ENCODE data around the gene PPP6R1. TPM values are rescaled to one million over a fixed set of nuclear protein-coding genes. Genes with fewer than 3 reads are reported as not detected.

The PPP6R1 gene
- total and polyA plus RNA-seq, 2 experiments from 2014 or later, result 37.1 to 76.0 TPM

DNA sequence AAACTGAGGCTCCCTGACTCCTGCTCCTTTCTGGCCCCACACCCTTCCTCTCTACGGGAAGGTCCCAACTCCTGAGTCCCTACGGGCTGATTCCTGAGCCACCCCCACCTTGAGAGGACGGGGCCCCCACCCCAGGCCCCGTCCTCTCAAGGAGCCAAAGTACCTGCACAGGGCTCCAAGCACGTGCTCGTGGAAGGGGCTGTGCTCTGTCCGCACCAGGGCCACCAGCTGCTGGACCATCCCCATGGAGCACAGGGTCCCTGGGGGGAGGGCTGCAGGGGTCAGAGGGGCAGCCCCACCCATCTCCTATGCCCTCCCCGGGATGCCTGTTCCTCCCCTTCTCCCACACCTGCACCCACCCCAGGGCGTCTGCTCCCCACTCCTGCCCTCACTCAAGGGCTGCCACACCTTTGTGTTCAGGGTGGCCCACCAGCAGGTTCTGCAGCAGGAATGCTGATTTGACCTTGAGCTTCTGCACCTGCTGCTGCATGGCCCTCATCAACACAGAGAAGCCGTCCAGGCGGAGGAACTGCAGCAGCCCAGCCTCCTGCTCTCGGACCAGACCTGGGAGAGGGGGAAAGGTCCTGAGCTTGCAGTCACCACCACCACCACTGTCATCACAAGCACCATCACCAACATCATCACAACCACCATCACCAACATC, 7.0 kb upstream of the PPP6R1 start:
- no peaks in the 10 kb centered on the region for H4K20me1 ChIP-seq (ENCODE audit: insufficient read depth, poor library complexity, severe bottlenecking)
- H2AFZ ChIP-seq, result no peak overlapping the region
- DNase-seq (ENCODE audit: low spot score), result no peak
- TF ChIP-seq EZH2 (IDR thresholded peaks at IDR 0.05; ENCODE audit: borderline replicate concordance), result no peak
- TF ChIP-seq, protein P1, sequence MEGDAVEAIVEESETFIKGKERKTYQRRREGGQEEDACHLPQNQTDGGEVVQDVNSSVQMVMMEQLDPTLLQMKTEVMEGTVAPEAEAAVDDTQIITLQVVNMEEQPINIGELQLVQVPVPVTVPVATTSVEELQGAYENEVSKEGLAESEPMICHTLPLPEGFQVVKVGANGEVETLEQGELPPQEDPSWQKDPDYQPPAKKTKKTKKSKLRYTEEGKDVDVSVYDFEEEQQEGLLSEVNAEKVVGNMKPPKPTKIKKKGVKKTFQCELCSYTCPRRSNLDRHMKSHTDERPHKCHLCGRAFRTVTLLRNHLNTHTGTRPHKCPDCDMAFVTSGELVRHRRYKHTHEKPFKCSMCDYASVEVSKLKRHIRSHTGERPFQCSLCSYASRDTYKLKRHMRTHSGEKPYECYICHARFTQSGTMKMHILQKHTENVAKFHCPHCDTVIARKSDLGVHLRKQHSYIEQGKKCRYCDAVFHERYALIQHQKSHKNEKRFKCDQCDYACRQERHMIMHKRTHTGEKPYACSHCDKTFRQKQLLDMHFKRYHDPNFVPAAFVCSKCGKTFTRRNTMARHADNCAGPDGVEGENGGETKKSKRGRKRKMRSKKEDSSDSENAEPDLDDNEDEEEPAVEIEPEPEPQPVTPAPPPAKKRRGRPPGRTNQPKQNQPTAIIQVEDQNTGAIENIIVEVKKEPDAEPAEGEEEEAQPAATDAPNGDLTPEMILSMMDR (IDR thresholded peaks at IDR 0.05; ENCODE audit: poor library complexity), result no peak
- TF ChIP-seq EZH2phosphoT487 (IDR thresholded peaks at IDR 0.05; ENCODE audit: low read depth, severe bottlenecking, unreplicated experiment), result no peak
- no peak overlapping the region for H3K27ac ChIP-seq
- no peak overlapping the region for H3K4me3 ChIP-seq
- no peak overlapping the region for H3K4me2 ChIP-seq
- H3K9me2 ChIP-seq (replicated peaks; ENCODE audit: insufficient read depth), result no peaks in the 10 kb centered on the region
- no peaks in the 10 kb centered on the region for H3K36me3 ChIP-seq (replicated peaks; ENCODE audit: insufficient read depth, low read depth)
- 98% methylated on average over 7 of the region's 12 CpGs for WGBS (ENCODE audit: low lambda C conversion rate, missing lambda C conversion rate)
- no peaks in the 10 kb centered on the region for H3K4me1 ChIP-seq (ENCODE audit: insufficient read depth)
- no peaks in the 10 kb centered on the region for H3K79me2 ChIP-seq
- H3K27me3 ChIP-seq, result no peaks in the 10 kb centered on the region
- H3K9me3 ChIP-seq (ENCODE audit: low read depth), result no peaks in the 10 kb centered on the region

DNA sequence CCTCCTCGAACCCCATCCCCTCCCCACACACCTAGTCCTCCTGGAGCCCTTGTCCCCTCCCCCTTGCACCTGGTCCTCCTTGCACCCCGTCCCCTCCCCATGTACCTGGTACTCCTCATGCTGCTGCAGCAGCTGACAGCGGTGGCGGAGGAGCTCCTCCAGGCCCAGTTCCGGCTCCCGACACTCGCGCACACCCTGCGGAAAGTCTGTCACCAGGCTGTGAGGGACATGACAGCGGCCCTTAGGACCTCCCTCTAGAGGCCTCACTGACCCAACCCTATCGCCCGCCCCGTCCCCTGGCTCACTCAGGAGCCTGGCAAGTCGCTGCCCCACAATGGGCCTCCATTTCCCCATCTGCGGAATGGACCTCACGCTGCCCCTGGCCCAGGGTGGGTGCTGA, 6.4 kb upstream of the PPP6R1 start:
- DNase-seq (ENCODE audit: low spot score), result no peak
- Histone ChIP-seq H3K36me3 (replicated peaks; ENCODE audit: insufficient read depth, low read depth) (no peaks in the 10 kb centered on the region), H3K9me2 (replicated peaks; ENCODE audit: insufficient read depth) (no peaks in the 10 kb centered on the region), H3K4me3 (no peak overlapping the region), H4K20me1 (ENCODE audit: insufficient read depth, poor library complexity, severe bottlenecking) (no peaks in the 10 kb centered on the region), H2AFZ (no peak overlapping the region), H3K27ac (no peak overlapping the region), H3K27me3 (no peaks in the 10 kb centered on the region), H3K4me1 (ENCODE audit: insufficient read depth) (peaks cover under 1% of the 10 kb centered on the region), H3K9me3 (ENCODE audit: low read depth) (no peaks in the 10 kb centered on the region), H3K4me2 (no peak overlapping the region), H3K79me2 (peaks cover 3% of the 10 kb centered on the region)
- 95% methylated on average over 16 of the region's 16 CpGs for WGBS (ENCODE audit: low lambda C conversion rate, missing lambda C conversion rate)
- TF ChIP-seq, protein P1 (IDR thresholded peaks at IDR 0.05; ENCODE audit: poor library complexity), result no peak
- no peak for TF ChIP-seq EZH2 (IDR thresholded peaks at IDR 0.05; ENCODE audit: borderline replicate concordance)
- TF ChIP-seq EZH2phosphoT487 (IDR thresholded peaks at IDR 0.05; ENCODE audit: low read depth, severe bottlenecking, unreplicated experiment), result no peak

DNA sequence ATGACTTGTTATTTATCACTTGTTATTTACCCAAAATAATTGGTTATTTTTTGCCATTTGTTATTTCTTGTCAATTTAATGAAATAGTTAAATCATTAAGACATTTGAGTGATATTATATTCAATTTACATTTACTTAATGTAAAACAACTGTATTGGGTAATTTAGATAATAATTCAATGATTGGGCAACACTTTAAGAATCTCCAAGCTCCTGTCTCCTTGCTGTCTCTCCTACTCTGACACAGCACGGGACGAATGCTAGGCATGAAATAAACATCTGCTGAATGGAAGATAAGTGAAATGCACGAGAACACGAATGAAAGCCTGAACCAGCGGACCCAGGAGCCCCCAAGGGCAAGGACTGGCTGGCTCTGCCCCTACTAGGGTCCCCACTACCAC, 5.7 kb upstream of the PPP6R1 start:
- Histone ChIP-seq H3K36me3 (replicated peaks; ENCODE audit: insufficient read depth, low read depth) (no peaks in the 10 kb centered on the region), H3K9me2 (replicated peaks; ENCODE audit: insufficient read depth) (no peaks in the 10 kb centered on the region), H3K27me3 (no peaks in the 10 kb centered on the region), H3K4me2 (no peak overlapping the region), H3K4me3 (no peak overlapping the region), H3K9me3 (ENCODE audit: low read depth) (no peaks in the 10 kb centered on the region), H3K79me2 (peaks cover 3% of the 10 kb centered on the region), H4K20me1 (ENCODE audit: insufficient read depth, poor library complexity, severe bottlenecking) (no peaks in the 10 kb centered on the region), H3K4me1 (ENCODE audit: insufficient read depth) (peaks cover 6% of the 10 kb centered on the region), H2AFZ (no peak overlapping the region), H3K27ac (no peak overlapping the region)
- TF ChIP-seq, protein P1 (IDR thresholded peaks at IDR 0.05; ENCODE audit: poor library complexity), result no peak
- TF ChIP-seq EZH2phosphoT487 (IDR thresholded peaks at IDR 0.05; ENCODE audit: low read depth, severe bottlenecking, unreplicated experiment) (no peak), EZH2 (IDR thresholded peaks at IDR 0.05; ENCODE audit: borderline replicate concordance) (no peak)
- WGBS (ENCODE audit: low lambda C conversion rate, missing lambda C conversion rate), result 82% methylated on average over 5 of the region's 5 CpGs
- no peak for DNase-seq (ENCODE audit: low spot score)

Data from hepatocyte (in vitro differentiated cells).